ENCODE results near the gene ARPP21. TPM values are rescaled to one million over a fixed set of nuclear protein-coding genes. Genes with fewer than 3 reads are reported as not detected.

Gene ARPP21
- total RNA-seq, 1 experiment from 2014 or later = not detected

GRCh38 chr3:35779611-35780010 lies 140.3 kb downstream of the ARPP21 start (continued):
- TF ChIP-seq, protein P1, sequence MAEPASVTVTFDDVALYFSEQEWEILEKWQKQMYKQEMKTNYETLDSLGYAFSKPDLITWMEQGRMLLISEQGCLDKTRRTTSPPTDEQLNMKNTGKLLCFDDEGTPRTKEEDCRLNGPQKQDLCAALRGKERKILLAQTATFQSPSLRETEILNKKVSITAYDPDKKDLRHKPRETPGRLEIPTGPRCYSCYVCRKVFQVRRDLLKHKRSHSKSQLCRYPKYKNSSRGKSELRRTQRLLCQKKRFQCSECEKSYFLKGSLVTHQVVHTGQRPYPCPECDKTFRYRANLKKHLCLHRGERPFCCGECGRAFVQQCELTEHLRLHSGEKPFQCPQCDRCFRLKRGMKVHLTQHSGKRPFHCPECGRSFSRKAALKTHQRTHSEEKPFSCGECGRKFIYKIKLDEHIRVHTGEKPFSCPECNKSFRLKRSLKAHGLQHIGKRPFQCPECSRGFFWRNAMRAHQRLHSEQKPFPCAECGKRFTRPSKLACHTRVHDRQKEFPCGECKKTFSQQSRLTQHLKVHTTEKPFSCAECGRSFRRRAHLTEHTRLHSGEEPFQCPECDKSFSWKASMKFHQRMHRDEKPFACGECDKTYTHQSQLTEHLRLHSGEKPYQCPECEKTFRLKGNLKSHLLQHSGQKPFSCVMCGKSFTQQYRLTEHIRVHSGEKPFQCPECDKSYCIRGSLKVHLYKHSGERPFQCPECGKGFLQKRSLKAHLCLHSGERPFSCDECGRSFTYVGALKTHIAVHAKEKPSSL (CRISPR knock-in tag; conservative IDR thresholded peaks at IDR 0.05) = no peak

DNA sequence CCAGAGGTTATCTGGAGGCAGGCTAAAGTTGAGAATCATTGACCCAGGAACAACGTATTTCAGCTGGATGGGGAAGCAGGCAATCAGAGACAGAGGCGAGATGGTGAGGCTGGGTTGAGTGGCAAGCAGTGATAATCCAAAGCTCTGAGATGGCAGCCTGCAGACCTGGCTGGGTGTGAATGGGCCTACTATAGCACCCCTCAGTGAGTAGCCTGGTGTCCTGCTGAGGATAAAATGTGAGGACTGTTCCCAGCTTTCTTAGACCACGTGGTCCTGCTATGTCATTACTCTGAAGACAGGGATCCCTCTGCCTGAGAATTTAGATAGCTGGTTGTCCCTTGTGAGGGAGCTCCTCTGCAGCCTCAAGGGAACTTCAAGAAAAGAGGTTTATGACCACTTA lies 141.5 kb downstream of the ARPP21 start:
- Mint-ChIP-seq H3K27ac (no peak overlapping the region), H3K9me3 (no peaks in the 10 kb centered on the region), H3K27me3 (ENCODE audit: low read depth) (no peaks in the 10 kb centered on the region), H3K4me3 (no peak overlapping the region), H3K4me1 (0 out of 2 replicates have a peak, but pooled peaks cover 3% of the 10 kb centered on the region), H3K36me3 (no peaks in the 10 kb centered on the region)
- DNase-seq (ENCODE audit: low spot score) (no peak), ATAC-seq (peak; percentile 35; the same call in 1 of the 2 replicates)
- TF ChIP-seq ZMAT4 (CRISPR knock-in tag; IDR thresholded peaks at IDR 0.05) (no peak), NFATC4 (CRISPR knock-in tag; IDR thresholded peaks at IDR 0.05) (no peak), ZNF396 (CRISPR knock-in tag; IDR thresholded peaks at IDR 0.05; ENCODE audit: borderline replicate concordance) (no peak), MXD4 (CRISPR knock-in tag; IDR thresholded peaks at IDR 0.05; ENCODE audit: borderline replicate concordance) (no peak), SP1 (CRISPR knock-in tag; conservative IDR thresholded peaks at IDR 0.05) (no peak), ELF4 (CRISPR knock-in tag; IDR thresholded peaks at IDR 0.05; ENCODE audit: low read depth) (no peak), MYBL2 (CRISPR knock-in tag; IDR thresholded peaks at IDR 0.05) (no peak), SOX15 (CRISPR knock-in tag; IDR thresholded peaks at IDR 0.05) (no peak), FOXP4 (CRISPR knock-in tag; IDR thresholded peaks at IDR 0.05) (no peak), SMAD3 (CRISPR knock-in tag; IDR thresholded peaks at IDR 0.05; ENCODE audit: borderline replicate concordance) (no peak), ZNF532 (CRISPR knock-in tag; IDR thresholded peaks at IDR 0.05; ENCODE audit: borderline replicate concordance) (no peak), ZNF416 (CRISPR knock-in tag; IDR thresholded peaks at IDR 0.05) (no peak), JAZF1 (CRISPR knock-in tag; IDR thresholded peaks at IDR 0.05) (no peak), CREB1 (CRISPR knock-in tag; IDR thresholded peaks at IDR 0.05) (no peak)
- TF ChIP-seq, protein P2, sequence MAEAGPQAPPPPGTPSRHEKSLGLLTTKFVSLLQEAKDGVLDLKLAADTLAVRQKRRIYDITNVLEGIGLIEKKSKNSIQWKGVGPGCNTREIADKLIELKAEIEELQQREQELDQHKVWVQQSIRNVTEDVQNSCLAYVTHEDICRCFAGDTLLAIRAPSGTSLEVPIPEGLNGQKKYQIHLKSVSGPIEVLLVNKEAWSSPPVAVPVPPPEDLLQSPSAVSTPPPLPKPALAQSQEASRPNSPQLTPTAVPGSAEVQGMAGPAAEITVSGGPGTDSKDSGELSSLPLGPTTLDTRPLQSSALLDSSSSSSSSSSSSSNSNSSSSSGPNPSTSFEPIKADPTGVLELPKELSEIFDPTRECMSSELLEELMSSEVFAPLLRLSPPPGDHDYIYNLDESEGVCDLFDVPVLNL (CRISPR knock-in tag; IDR thresholded peaks at IDR 0.05; ENCODE audit: borderline replicate concordance, low read depth) = no peak
- TF ChIP-seq, protein P3, sequence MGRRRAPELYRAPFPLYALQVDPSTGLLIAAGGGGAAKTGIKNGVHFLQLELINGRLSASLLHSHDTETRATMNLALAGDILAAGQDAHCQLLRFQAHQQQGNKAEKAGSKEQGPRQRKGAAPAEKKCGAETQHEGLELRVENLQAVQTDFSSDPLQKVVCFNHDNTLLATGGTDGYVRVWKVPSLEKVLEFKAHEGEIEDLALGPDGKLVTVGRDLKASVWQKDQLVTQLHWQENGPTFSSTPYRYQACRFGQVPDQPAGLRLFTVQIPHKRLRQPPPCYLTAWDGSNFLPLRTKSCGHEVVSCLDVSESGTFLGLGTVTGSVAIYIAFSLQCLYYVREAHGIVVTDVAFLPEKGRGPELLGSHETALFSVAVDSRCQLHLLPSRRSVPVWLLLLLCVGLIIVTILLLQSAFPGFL (CRISPR knock-in tag; IDR thresholded peaks at IDR 0.05; ENCODE audit: borderline replicate concordance) = no peak
- TF ChIP-seq, protein P4, sequence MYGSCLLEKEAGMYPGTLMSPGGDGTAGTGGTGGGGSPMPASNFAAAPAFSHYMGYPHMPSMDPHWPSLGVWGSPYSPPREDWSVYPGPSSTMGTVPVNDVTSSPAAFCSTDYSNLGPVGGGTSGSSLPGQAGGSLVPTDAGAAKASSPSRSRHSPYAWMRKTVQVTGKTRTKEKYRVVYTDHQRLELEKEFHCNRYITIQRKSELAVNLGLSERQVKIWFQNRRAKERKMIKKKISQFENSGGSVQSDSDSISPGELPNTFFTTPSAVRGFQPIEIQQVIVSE (CRISPR knock-in tag; IDR thresholded peaks at IDR 0.05; ENCODE audit: borderline replicate concordance) = no peak
- ChIA-PET POLR2A (no interaction called here), CTCF (interaction anchor here (1.4 kb wide), 1 partner anchor 128 kb away, joined by 3 read pairs; no protein-coding TSS in a partner anchor)

All from WTC11 (cell line).